Measurements from ENCODE around the gene RFT1.
"Not testable (repeated sequence)": the region's sequence is repeated elsewhere in the genome, so short reads cannot be mapped to it uniquely, and the experiment has no call there.

Gene RFT1

DNA sequence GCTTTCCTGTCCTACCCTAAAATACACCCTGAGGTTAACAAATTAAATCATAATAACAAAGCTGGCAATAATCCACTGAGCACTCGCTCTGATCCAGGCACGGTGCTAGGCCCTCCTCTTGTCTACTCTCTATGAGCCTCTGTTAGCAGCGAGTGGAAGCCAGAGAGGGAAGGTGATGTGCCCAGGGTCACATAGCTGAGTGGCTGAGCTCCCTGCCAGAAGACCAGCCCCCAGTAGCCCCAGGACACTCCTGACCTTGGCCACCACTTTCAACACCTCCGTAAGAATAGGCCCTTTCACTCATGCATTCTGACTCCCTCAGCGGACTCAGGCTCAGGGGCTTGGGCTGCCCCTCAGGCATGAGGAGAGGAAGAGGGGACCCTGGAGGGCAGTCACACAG, 21.2 kb upstream of the RFT1 start:
- no peak for TF ChIP-seq POLR2A (IDR thresholded peaks at IDR 0.05; ENCODE audit: extremely low read depth, insufficient read length)
- TF ChIP-seq, protein P1, sequence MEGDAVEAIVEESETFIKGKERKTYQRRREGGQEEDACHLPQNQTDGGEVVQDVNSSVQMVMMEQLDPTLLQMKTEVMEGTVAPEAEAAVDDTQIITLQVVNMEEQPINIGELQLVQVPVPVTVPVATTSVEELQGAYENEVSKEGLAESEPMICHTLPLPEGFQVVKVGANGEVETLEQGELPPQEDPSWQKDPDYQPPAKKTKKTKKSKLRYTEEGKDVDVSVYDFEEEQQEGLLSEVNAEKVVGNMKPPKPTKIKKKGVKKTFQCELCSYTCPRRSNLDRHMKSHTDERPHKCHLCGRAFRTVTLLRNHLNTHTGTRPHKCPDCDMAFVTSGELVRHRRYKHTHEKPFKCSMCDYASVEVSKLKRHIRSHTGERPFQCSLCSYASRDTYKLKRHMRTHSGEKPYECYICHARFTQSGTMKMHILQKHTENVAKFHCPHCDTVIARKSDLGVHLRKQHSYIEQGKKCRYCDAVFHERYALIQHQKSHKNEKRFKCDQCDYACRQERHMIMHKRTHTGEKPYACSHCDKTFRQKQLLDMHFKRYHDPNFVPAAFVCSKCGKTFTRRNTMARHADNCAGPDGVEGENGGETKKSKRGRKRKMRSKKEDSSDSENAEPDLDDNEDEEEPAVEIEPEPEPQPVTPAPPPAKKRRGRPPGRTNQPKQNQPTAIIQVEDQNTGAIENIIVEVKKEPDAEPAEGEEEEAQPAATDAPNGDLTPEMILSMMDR (IDR thresholded peaks at IDR 0.05; ENCODE audit: low read depth, low read length): no peak
- TF ChIP-seq, protein P2, sequence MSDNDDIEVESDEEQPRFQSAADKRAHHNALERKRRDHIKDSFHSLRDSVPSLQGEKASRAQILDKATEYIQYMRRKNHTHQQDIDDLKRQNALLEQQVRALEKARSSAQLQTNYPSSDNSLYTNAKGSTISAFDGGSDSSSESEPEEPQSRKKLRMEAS (IDR thresholded peaks at IDR 0.05; ENCODE audit: low read depth, low read length): no peak
- no peak for TF ChIP-seq MYC (IDR thresholded peaks at IDR 0.05; ENCODE audit: low read depth, low read length)
- DNase-seq (ENCODE audit: low read depth): no peak
- no peak overlapping the region for H3K4me3 ChIP-seq (ENCODE audit: low read depth, low read length)

DNA sequence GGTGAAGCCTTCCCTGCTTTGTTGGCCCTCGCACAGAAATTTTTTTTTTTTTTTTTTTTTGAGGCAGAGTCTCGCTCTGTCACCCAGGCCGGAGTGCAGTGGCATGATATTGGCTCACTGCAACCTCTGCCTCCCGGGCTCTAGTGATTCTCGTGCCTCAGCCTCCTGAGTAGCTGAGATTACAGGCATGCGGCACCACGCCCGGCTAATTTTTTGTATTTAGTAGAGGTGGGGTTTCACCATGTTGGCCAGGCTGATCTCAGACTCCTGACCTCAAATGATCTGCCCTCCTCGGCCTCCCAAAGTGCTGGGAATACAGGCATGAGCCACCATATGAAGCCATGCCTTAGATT, 20.8 kb upstream of the RFT1 start:
- DNase-seq (ENCODE audit: low read depth): not testable (repeated sequence)

DNA sequence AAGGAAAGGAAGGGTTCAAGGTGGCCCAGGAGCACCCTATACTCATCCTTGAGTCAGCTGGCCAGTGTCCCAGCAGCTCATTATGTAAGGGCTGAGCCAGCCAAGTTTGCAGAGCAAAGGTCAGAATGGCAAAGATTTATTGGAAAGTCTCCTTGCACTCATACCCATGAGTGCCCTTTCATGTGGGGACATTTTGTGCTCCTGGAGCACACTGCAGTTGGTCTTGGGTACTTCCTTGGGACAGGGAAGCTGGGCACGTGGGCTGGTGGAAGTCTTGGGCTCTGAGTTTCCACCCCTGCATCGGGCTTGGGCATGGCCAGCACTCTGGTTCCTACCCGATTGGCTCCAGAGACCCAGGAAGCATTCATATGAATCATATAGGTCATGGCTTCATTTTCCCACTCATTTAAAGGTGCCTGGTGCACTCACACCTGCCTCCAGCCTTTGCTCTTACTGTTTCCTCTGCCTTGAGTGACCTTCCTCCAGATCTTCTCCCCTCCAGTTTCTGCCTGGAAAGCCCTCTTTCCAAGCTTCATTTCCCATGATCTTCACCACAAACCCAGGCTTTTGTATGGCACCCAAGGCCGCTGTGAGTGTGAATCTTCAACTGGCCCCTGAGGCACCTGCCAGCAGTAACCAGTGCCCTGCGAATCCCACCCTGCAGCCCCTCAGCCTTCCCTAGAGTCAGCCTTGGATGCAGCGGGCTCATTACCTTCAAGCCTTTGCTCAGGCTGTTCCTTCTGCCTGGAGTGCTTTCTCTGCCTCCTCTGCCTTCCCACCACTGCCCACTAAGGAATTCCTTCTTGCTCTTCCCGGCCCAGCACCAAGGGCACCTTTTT, 20.2 kb upstream of the RFT1 start:
- TF ChIP-seq, protein P1 (IDR thresholded peaks at IDR 0.05; ENCODE audit: low read depth, low read length): no peak
- TF ChIP-seq POLR2A (IDR thresholded peaks at IDR 0.05; ENCODE audit: extremely low read depth, insufficient read length) (no peak), MYC (IDR thresholded peaks at IDR 0.05; ENCODE audit: low read depth, low read length) (no peak)
- TF ChIP-seq, protein P2 (IDR thresholded peaks at IDR 0.05; ENCODE audit: low read depth, low read length): no peak
- DNase-seq (ENCODE audit: low read depth): no peak
- no peak overlapping the region for H3K4me3 ChIP-seq (ENCODE audit: low read depth, low read length)

More for the DNA sequence above, 20.8 kb upstream of the RFT1 start:
- not testable (repeated sequence) for H3K4me3 ChIP-seq (ENCODE audit: low read depth, low read length)

DNA sequence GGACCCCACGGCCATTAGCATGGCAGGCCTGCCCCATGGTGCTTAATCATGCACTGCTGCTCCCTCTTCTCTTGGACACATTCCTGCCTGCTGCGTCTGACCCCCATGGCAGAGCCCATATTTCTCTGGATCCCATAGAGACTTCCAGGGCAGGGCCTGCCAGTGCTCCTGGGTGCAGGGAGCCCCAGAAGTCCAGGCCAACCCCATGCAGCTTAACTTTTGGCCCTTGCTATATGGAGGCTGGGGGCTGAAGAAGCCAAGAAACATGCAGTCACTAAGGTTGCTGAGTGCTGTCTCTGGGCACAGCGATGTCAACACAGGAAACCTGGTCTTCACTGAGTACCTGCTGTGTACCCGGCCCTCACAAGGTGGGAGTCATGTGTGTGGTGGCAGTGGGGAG, 19.5 kb upstream of the RFT1 start:
- DNase-seq (ENCODE audit: low read depth): no peak
- H3K4me3 ChIP-seq (ENCODE audit: low read depth, low read length): no peak overlapping the region
- no peak for TF ChIP-seq POLR2A (IDR thresholded peaks at IDR 0.05; ENCODE audit: extremely low read depth, insufficient read length)
- TF ChIP-seq MYC (IDR thresholded peaks at IDR 0.05; ENCODE audit: low read depth, low read length): no peak
- TF ChIP-seq, protein P1 (IDR thresholded peaks at IDR 0.05; ENCODE audit: low read depth, low read length): no peak
- TF ChIP-seq, protein P2 (IDR thresholded peaks at IDR 0.05; ENCODE audit: low read depth, low read length): no peak

DNA sequence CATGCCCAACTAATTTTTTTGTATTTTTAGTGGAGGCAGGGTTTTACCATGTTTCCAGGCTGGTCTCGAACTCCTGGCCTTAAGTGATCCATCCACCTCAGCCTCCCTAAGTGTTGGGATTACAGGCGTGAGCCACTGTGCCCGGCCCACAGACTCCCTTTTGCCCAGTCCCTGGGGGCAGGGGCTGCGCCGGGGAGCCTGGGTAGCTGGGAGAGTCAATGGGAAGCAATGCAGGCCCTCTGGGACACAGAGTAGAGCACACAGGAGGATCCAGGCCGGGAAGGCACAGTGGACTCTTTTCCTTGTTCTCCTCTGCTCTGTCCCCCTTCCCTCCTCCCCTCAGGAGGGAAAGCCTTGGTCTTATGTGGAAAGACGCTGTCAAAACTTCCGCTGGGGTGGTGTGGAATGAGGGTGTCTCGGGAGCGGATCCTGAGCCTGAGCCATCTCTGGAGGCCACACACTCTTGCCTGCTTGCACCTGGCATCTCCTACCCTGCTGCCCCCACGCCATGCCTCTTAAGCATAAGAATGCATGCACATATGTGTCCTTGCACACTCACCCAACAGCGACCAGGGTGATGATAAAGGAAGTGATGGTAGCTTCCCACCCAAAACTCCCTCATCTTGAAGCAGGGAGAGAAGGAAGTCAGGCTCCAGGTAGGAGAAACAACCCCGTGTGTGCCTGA, 18.9 kb upstream of the RFT1 start:
- no peak for DNase-seq (ENCODE audit: low read depth)
- no peak overlapping the region for H3K4me3 ChIP-seq (ENCODE audit: low read depth, low read length)
- TF ChIP-seq, protein P2 (IDR thresholded peaks at IDR 0.05; ENCODE audit: low read depth, low read length): no peak
- no peak for TF ChIP-seq MYC (IDR thresholded peaks at IDR 0.05; ENCODE audit: low read depth, low read length)
- no peak for TF ChIP-seq POLR2A (IDR thresholded peaks at IDR 0.05; ENCODE audit: extremely low read depth, insufficient read length)
- TF ChIP-seq, protein P1 (IDR thresholded peaks at IDR 0.05; ENCODE audit: low read depth, low read length): no peak

DNA sequence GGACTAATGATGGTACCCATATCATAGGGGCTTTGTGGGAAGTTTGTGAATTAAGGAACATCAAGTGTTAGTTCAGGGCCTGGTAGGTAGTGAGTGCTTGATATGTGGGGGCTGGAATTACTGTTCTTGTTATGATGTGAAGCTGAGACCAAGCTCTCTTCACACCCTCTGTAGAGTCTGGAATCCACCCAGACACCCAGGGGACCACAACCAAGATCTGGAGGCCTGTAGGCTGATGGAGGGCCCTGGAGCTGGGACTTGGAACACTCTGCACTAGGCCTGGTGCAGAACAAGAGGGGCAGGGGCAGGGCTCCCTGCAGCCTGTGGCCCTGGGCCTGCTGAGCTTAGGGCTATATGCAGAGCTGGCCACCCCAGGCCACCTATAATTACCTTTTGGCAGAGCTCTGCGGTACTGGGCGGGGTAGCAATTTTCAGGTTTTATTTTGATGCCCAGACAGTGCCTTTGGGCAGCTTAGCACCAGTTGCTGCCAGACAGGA, 17.7 kb upstream of the RFT1 start:
- H3K4me3 ChIP-seq (ENCODE audit: low read depth, low read length): no peak overlapping the region
- no peak for TF ChIP-seq MYC (IDR thresholded peaks at IDR 0.05; ENCODE audit: low read depth, low read length)
- TF ChIP-seq, protein P1 (IDR thresholded peaks at IDR 0.05; ENCODE audit: low read depth, low read length): no peak
- TF ChIP-seq, protein P2 (IDR thresholded peaks at IDR 0.05; ENCODE audit: low read depth, low read length): no peak
- no peak for DNase-seq (ENCODE audit: low read depth)
